H1 (cell line): ENCODE data around the gene ARMH4. TPM values are rescaled to one million over a fixed set of nuclear protein-coding genes. Genes with fewer than 3 reads are reported as not detected.

ENCODE experiments used
- CTCF ChIA-PET: fragments of 300-600 bp; sonication (Branson Sonifier 250); formaldehyde crosslinking; loops from one replicate; lab custom pipeline; 2021; ENCODE audit not compliant: partially characterized antibody; lab: Charles Lee
- POLR2A ChIA-PET: fragments of 300-600 bp; sonication (Branson Sonifier 250); formaldehyde crosslinking; loops from one replicate; lab custom pipeline; 2021; ENCODE audit warnings: inconsistent platforms; ENCODE audit not compliant: partially characterized antibody; lab: Charles Lee
- DNase-seq, 2 experiments: peaks; one replicate each; pipeline versions ENCODE4 v3.0.0 to v3.0.0-alpha.2; 2010 to 2022; ENCODE audit warnings: low spot score in 2 of 2, low read depth in 1 of 2, mixed read lengths in 1 of 2
- FAIRE-seq: peaks from 2 replicates; lab custom pipeline; 2011; peaks lifted over from hg19 to GRCh38; lab: Jason Lieb, UNC
- H2AFZ ChIP-seq: 2 replicates; pipeline ENCODE4 v1.8.1; 2012; ENCODE audit warnings: low read length, inconsistent platforms
- H2AK5ac ChIP-seq: 2 replicates; pipeline ENCODE4 v1.6.1; 2013; ENCODE audit warnings: low read depth, low read length
- H2BK120ac ChIP-seq: replicated peaks from 2 replicates; pipeline ENCODE3; 2013; ENCODE audit warnings: low read depth, low read length, inconsistent platforms
- H2BK12ac ChIP-seq: 2 replicates; pipeline ENCODE4 v1.6.1; 2013; ENCODE audit warnings: low read depth, low read length
- H2BK15ac ChIP-seq: 2 replicates; pipeline ENCODE4 v1.6.1; 2013; ENCODE audit warnings: low read length
- H2BK20ac ChIP-seq: 2 replicates; pipeline ENCODE4 v1.6.1; 2013; ENCODE audit warnings: low read length
- H2BK5ac ChIP-seq: 2 replicates; pipeline ENCODE4 v1.6.1; 2013; ENCODE audit warnings: low read depth, low read length
- H3K14ac ChIP-seq: 2 replicates; pipeline ENCODE4 v1.6.1; 2013; ENCODE audit warnings: inconsistent platforms; ENCODE audit not compliant: insufficient read length
- H3K18ac ChIP-seq: 2 replicates; pipeline ENCODE4 v1.6.1; 2013; ENCODE audit warnings: low read length; ENCODE audit errors: extremely low read depth
- H3K23ac ChIP-seq: 2 replicates; pipeline ENCODE4 v1.6.1; 2013; ENCODE audit warnings: inconsistent platforms; ENCODE audit not compliant: insufficient read length
- H3K23me2 ChIP-seq: 2 replicates; pipeline ENCODE4 v1.6.1; 2013; ENCODE audit warnings: low read depth, low read length
- H3K27ac ChIP-seq: 2 replicates; pipeline ENCODE4 v1.6.1; 2011; ENCODE audit warnings: low read depth, low read length, inconsistent platforms
- H3K27me3 ChIP-seq, 4 experiments: replicated peaks in 1 of 4; 1 replicate in 1 of 4; 2 replicates in 3 of 4; pipeline versions ENCODE4 v1.6.1 to v1.8.1; 2011 to 2013; ENCODE audit warnings: low read length in 3 of 4, mild to moderate bottlenecking in 3 of 4, inconsistent platforms in 2 of 4, mixed read lengths in 2 of 4, moderate library complexity in 1 of 4; ENCODE audit not compliant: control insufficient read depth in 3 of 4, insufficient read depth in 3 of 4; ENCODE audit errors: extremely low read depth in 1 of 4
- H3K36me3 ChIP-seq, 4 experiments: 2 replicates each; pipeline versions ENCODE4 v1.6.1 to v1.8.1; 2011 to 2013; ENCODE audit warnings: mild to moderate bottlenecking in 4 of 4, low read length in 3 of 4, moderate library complexity in 2 of 4, control low read depth in 1 of 4, inconsistent platforms in 1 of 4; ENCODE audit not compliant: insufficient read depth in 4 of 4, control insufficient read depth in 2 of 4
- H3K4ac ChIP-seq: replicated peaks from 2 replicates; pipeline ENCODE3; 2013; ENCODE audit warnings: low read length, low read depth, mixed read lengths, inconsistent platforms; ENCODE audit not compliant: insufficient read length
- H3K4me1 ChIP-seq, 4 experiments: replicated peaks in 1 of 4; 1 replicate in 1 of 4; 2 replicates in 3 of 4; pipeline versions ENCODE4 v1.6.1 to v1.8.1; 2011 to 2013; ENCODE audit warnings: low read length in 3 of 4, inconsistent platforms in 2 of 4, mixed read lengths in 1 of 4; ENCODE audit not compliant: insufficient read depth in 4 of 4, control insufficient read depth in 3 of 4
- H3K4me2 ChIP-seq, 2 experiments: 2 replicates each; pipeline versions ENCODE4 v1.6.1 to v1.8.1; 2011 to 2013; ENCODE audit warnings: low read depth in 2 of 2, low read length in 2 of 2, control low read depth in 1 of 2, inconsistent platforms in 1 of 2, mild to moderate bottlenecking in 1 of 2; ENCODE audit not compliant: insufficient read depth in 1 of 2
- H3K4me3 ChIP-seq, 4 experiments: fragments of 200-600, 300-600 bp in 1 of 4; sonication (generic), shearing (Covaris generic), sonication (Bioruptor Twin) in 1 of 4; 2 replicates each; pipeline versions ENCODE4 v1.5.1 to v1.8.1; 2011 to 2016; ENCODE audit warnings: low read length in 4 of 4, low read depth in 3 of 4, control low read depth in 2 of 4, inconsistent platforms in 2 of 4, mild to moderate bottlenecking in 2 of 4, mixed read lengths in 1 of 4, moderate library complexity in 1 of 4; ENCODE audit not compliant: insufficient read depth in 2 of 4; ENCODE audit errors: extremely low read depth in 1 of 4
- H3K56ac ChIP-seq: replicated peaks from 2 replicates; pipeline ENCODE3; 2013; ENCODE audit warnings: low read depth, mild to moderate bottlenecking, mixed read lengths, low read length, inconsistent platforms; ENCODE audit not compliant: insufficient read length
- H3K79me1 ChIP-seq: 2 replicates; pipeline ENCODE4 v1.6.1; 2013; ENCODE audit warnings: low read depth, low read length, control low read depth
- H3K79me2 ChIP-seq, 2 experiments: 2 replicates each; pipeline versions ENCODE4 v1.6.1 to v1.8.1; 2012 to 2013; ENCODE audit warnings: low read length in 2 of 2, mild to moderate bottlenecking in 2 of 2, inconsistent platforms in 1 of 2; ENCODE audit not compliant: insufficient read depth in 2 of 2, control insufficient read depth in 1 of 2
- H3K9ac ChIP-seq, 4 experiments: replicated peaks in 1 of 4; 1 replicate in 1 of 4; 2 replicates in 3 of 4; pipeline versions ENCODE4 v1.6.1 to v1.8.1; 2011 to 2013; ENCODE audit warnings: low read depth in 3 of 4, low read length in 3 of 4, control low read depth in 2 of 4, mild to moderate bottlenecking in 2 of 4, moderate library complexity in 2 of 4, inconsistent platforms in 1 of 4; ENCODE audit errors: extremely low read depth in 1 of 4
- H3K9me3 ChIP-seq, 2 experiments: 2 replicates each; pipeline versions ENCODE4 v1.6.1 to v1.8.1; 2012 to 2013; ENCODE audit warnings: mild to moderate bottlenecking in 2 of 2, moderate library complexity in 2 of 2, control low read depth in 1 of 2, inconsistent platforms in 1 of 2, low read depth in 1 of 2, low read length in 1 of 2, mixed read lengths in 1 of 2; ENCODE audit not compliant: insufficient read depth in 2 of 2
- H4K20me1 ChIP-seq, 2 experiments: replicated peaks in 1 of 2; 2 replicates each; pipeline versions ENCODE3 to v1.8.1; 2011 to 2013; ENCODE audit warnings: inconsistent platforms in 2 of 2, low read length in 2 of 2, mild to moderate bottlenecking in 1 of 2; ENCODE audit not compliant: insufficient read depth in 2 of 2, control insufficient read depth in 1 of 2
- H4K5ac ChIP-seq: 2 replicates; pipeline ENCODE4 v1.6.1; 2013; ENCODE audit warnings: low read length, low read depth, mixed read lengths, inconsistent platforms; ENCODE audit not compliant: insufficient read length
- H4K8ac ChIP-seq: 2 replicates; pipeline ENCODE4 v1.8.0; 2013; ENCODE audit warnings: mild to moderate bottlenecking, moderate library complexity, low read length, inconsistent platforms; ENCODE audit not compliant: insufficient read depth; ENCODE audit errors: extremely low read depth
- H4K91ac ChIP-seq: replicated peaks from 2 replicates; pipeline ENCODE3; 2013; ENCODE audit warnings: low read length, mixed read lengths, inconsistent platforms; ENCODE audit not compliant: insufficient read length
- E2F6 ChIP-seq: IDR thresholded peaks from 2 replicates; pipeline ENCODE4 v1.6.1; 2012; ENCODE audit warnings: inconsistent platforms
- YY1 ChIP-seq: IDR thresholded peaks from 2 replicates; pipeline ENCODE4 v1.6.1; 2011; ENCODE audit warnings: low read depth, mild to moderate bottlenecking, low read length
- WGBS, 2 experiments: shearing (Covaris generic) in 1 of 2; methylation state at CpG; one replicate each; pipeline versions ENCODE4 v1.1.6 to v1.1.7; 2013 to 2015; ENCODE audit warnings: low lambda C conversion rate in 2 of 2, mixed read lengths in 2 of 2, inconsistent platforms in 1 of 2, low coverage in 1 of 2, missing lambda C conversion rate in 1 of 2; ENCODE audit not compliant: insufficient replicate concordance in 2 of 2, insufficient coverage in 1 of 2, insufficient read length in 1 of 2; ENCODE audit errors: extremely low coverage in 1 of 2, missing lambda C conversion rate in 1 of 2; 5-methylcytosine and 5-hydroxymethylcytosine counted together
- polyA plus RNA-seq, 7 experiments: library from polyadenylated mRNA; depleted of rRNA in 3 of 7; stranded (reverse) in 5 of 7; unstranded in 2 of 7; fragments of >200 nt in 5 of 7; fragments of 200-250 nt in 2 of 7; gene quantifications; 1 replicate in 5 of 7; 2 replicates in 1 of 7; 4 replicates in 1 of 7; pipeline versions ENCODE4 v1.2.1 to v1.2.3, GENCODE V29; 2011 to 2013; ENCODE audit warnings: missing spikeins in 2 of 7, mixed read lengths in 2 of 7
- total RNA-seq: library from RNA; stranded (reverse); fragmentation: NEBNext Ultra II Directional; extraction: Animal tissue kit (Norgen Biotek cat#: 25700); gene quantifications from 2 replicates; pipeline ENCODE4 v1.2.1, GENCODE V29; 2021

ARMH4 gene
- total and polyA plus RNA-seq, 2 of the 8 experiments (the other 6 are each of a cell fraction or from before 2014, with no cell fraction given): 7.1 to 25.4 TPM

- Histone ChIP-seq H4K8ac (no peak overlapping the region), H3K4me2 (no peak overlapping the region), H3K4me1 (no peaks in the 10 kb centered on the region), H2AK5ac (no peak overlapping the region), H2BK20ac (no peak overlapping the region), H3K4me3 (no peak overlapping the region), H4K20me1 (no peaks in the 10 kb centered on the region), H3K23ac (no peak overlapping the region), H3K79me2 (no peaks in the 10 kb centered on the region), H2BK5ac (no peak overlapping the region), H4K91ac (no peak overlapping the region), H3K56ac (no peak overlapping the region), H3K4ac (no peak overlapping the region), H3K9me3 (no peaks in the 10 kb centered on the region), H2BK120ac (no peak overlapping the region), H3K27ac (no peak overlapping the region), H3K9ac (no peak overlapping the region), H3K27me3 (no peaks in the 10 kb centered on the region), H3K14ac (no peak overlapping the region), H2AFZ (0 out of 2 replicates have a peak overlapping the region, but pooled peaks have one; percentile 35), H2BK15ac (no peak overlapping the region), H3K79me1 (no peaks in the 10 kb centered on the region), H3K23me2 (peaks cover 2% of the 10 kb centered on the region; the same call in 1 of the 2 replicates), H3K36me3 (peaks cover 0 to 4% (median 0%) of the 10 kb centered on the region in 4 experiments; a peak in 2 of 8 replicates), H3K18ac (no peak overlapping the region), H2BK12ac (no peak overlapping the region), H4K5ac (no peak overlapping the region)
- DNase-seq (no peak), FAIRE-seq (no peak)
- CTCF ChIA-PET: no interaction called here
- POLR2A ChIA-PET: no interaction called here
- TF ChIP-seq E2F6: no peak
- 0 out of 2 replicates have a peak, but pooled peaks have one; percentile 8 for TF ChIP-seq YY1
- WGBS, 2 experiments: 31% methylated on average over 1 of the region's 1 CpG; no CpG with 5 or more reads in 1 of the 2 experiments
These were observed 53.5 kb downstream of the ARMH4 start for GRCh38 chr14:58098507-58098906.
